Spleen (tissue), 11 donors: ENCODE results near the gene ATP2C2. TPM values are rescaled to one million over a fixed set of nuclear protein-coding genes. Genes with fewer than 3 reads are reported as not detected.

ENCODE experiments used
- DNase-seq: peaks from one replicate; pipeline ENCODE4 v3.0.0-alpha.2; 2020
- H3K27ac ChIP-seq, 8 donors: fragments of 200-600 bp; sonication (generic) in 7 of 8; 1 replicate in 4 of 8; 2 replicates in 4 of 8; pipeline versions ENCODE4 v1.5.0 to v1.8.0; 2016 to 2021; ENCODE audit warnings: inconsistent platforms in 4 of 8, mild to moderate bottlenecking in 4 of 8, moderate library complexity in 1 of 8
- H3K27me3 ChIP-seq, 7 donors: fragments of 200-600 bp; sonication (generic) in 6 of 7; replicated peaks in 1 of 7; 1 replicate in 4 of 7; 2 replicates in 3 of 7; pipeline versions ENCODE4 v1.5.0 to v1.8.0; 2016 to 2021; ENCODE audit warnings: inconsistent platforms in 3 of 7, mild to moderate bottlenecking in 1 of 7
- H3K36me3 ChIP-seq, 6 donors: fragments of 200-600 bp; sonication (generic) in 5 of 6; 1 replicate in 4 of 6; 2 replicates in 2 of 6; pipeline versions ENCODE4 v1.5.0 to v1.8.0; 2016 to 2021; ENCODE audit warnings: inconsistent platforms in 2 of 6
- H3K4me1 ChIP-seq, 6 donors: fragments of 200-600 bp; sonication (generic) in 5 of 6; 1 replicate in 3 of 6; 2 replicates in 3 of 6; pipeline versions ENCODE4 v1.5.0 to v1.8.0; 2016 to 2021; ENCODE audit warnings: inconsistent platforms in 3 of 6
- H3K4me3 ChIP-seq, 8 donors: fragments of 200-600 bp; sonication (generic) in 7 of 8; 1 replicate in 4 of 8; 2 replicates in 4 of 8; pipeline versions ENCODE4 v1.5.0 to v1.8.0; 2016 to 2021; ENCODE audit warnings: inconsistent platforms in 4 of 8, mild to moderate bottlenecking in 4 of 8, moderate library complexity in 2 of 8
- H3K9me3 ChIP-seq, 8 donors: fragments of 200-600 bp; sonication (generic) in 7 of 8; 1 replicate in 4 of 8; 2 replicates in 4 of 8; pipeline versions ENCODE4 v1.5.0 to v1.8.0; 2016 to 2021; ENCODE audit warnings: inconsistent platforms in 4 of 8
- POLR2A ChIP-seq, 3 donors: fragments of 450-650 bp; IDR thresholded peaks; one replicate each; pipeline ENCODE4 v1.5.1; 2017; ENCODE audit warnings: antibody characterized with exemption in 3 of 3, mild to moderate bottlenecking in 1 of 3
- POLR2AphosphoS5 ChIP-seq, 3 donors: sonication (generic); formaldehyde crosslinking; IDR thresholded peaks; one replicate each; pipeline ENCODE4 v1.5.1; 2017; ENCODE audit warnings: antibody characterized with exemption in 3 of 3
- whole genome bisulfite sequencing, 5 donors: extraction: QIAGEN DNeasy Blood & Tissue Kit in 3 of 5; methylation state at CpG; one replicate each; pipeline versions ENCODE4 v1.1.5 to v1.1.7; 2013 to 2018; 5-methylcytosine and 5-hydroxymethylcytosine counted together
- intact Hi-C: fragments of 100-400 bp; cut with DNase I; formaldehyde crosslinking; loops from one replicate; pipeline ENCODE4 v1.15.0; 2023; ENCODE audit warnings: low total_unique reads
- polyA plus RNA-seq, 3 donors: library from polyadenylated mRNA; stranded (reverse); fragments of 200-250 nt; gene quantifications; one replicate each; pipeline ENCODE4 v1.2.1, GENCODE V29; 2013
- total RNA-seq, 7 donors: library from RNA; depleted of rRNA in 3 of 7; stranded (reverse); fragments of >200 nt in 3 of 7; fragmentation: NEBNext Ultra II Directional in 4 of 7; extraction: Animal tissue kit (Norgen Biotek cat#: 25700) in 4 of 7; gene quantifications; one replicate each; pipeline versions ENCODE4 v1.1.0 to v1.2.1, GENCODE V29; 2016 to 2021
- TF ChIP-seq, protein P1 (sequence below), 11 experiments: fragments of 200-600 bp in 7 of 11; fragments of 450-650 bp in 4 of 11; sonication (generic) in 4 of 11; IDR thresholded peaks in 8 of 11; conservative IDR thresholded peaks in 3 of 11; 1 replicate in 7 of 11; 2 replicates in 4 of 11; pipeline versions ENCODE4 v1.4.0 to v1.8.0; 2016 to 2021; ENCODE audit warnings: antibody characterized with exemption in 11 of 11, inconsistent platforms in 4 of 11, mild to moderate bottlenecking in 1 of 11
- donor health status: healthy with polysubstance abuse.
- donor health status: DM: no; HTN: no; CAD: no; lungs with moderate emphysema.
- donor health status: DM: no; HTN: no; CAD: no.
- donor health status: Bipolar disorder and iron deficiency.
- donor health status: healthy.
- donor health status: DM: no; HTN: no; CAD: no.
- donor health status: DM: yes; HTN: yes; CAD: no.

Gene ATP2C2
- total and polyA plus RNA-seq, 10 donors: 0.09 to 8.1 (median 1.2) TPM

DNA sequence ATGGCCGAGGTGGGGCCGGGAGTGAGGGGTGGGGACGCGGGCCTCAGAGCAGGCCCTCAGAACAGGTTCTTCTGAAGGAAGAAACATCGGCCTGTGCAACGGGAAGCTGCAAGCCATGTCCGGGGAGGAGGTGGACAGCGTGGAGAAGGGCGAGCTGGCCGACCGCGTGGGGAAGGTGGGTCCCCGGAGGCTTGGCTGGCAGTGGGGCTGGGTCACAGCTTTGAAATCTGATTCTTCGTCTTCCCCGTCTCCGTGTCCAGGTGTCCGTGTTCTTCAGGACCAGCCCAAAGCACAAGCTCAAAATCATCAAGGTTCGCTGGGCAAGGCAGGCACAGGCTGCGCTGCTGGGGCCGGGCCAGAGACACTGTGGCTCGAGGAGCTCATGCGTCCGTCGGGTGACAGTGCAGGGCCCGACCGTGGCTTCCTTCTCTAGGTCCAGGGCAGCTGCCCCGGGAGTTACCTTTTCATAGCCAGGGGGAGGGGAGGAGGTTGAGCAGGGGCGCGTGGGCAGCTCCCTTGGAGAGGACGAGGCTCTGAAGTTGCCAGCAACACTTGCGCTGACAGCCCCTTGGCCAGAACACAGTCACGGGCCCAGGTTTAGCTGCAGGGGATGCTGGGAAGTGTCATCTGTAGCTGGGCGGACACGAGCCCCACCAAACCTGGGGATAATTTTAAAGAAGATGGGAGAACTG is 84.9 kb downstream of the ATP2C2 start:
- H3K9me3 ChIP-seq: no peaks in the 10 kb centered on the region
- no peak overlapping the region for H3K4me3 ChIP-seq
- H3K4me1 ChIP-seq: no peaks in the 10 kb centered on the region
- no peak for TF ChIP-seq POLR2AphosphoS5 (IDR thresholded peaks at IDR 0.05)
- peaks cover 0 to 5% (median 0%) of the 10 kb centered on the region in 7 donors for H3K27me3 ChIP-seq
- peak; percentile 48 for DNase-seq
- no peak overlapping the region for H3K27ac ChIP-seq
- intact Hi-C loops: no loop called here
- H3K36me3 ChIP-seq: peaks cover 0 to 22% (median 0%) of the 10 kb centered on the region in 6 donors
- 80 to 90% (median 85%) methylated on average over 27 to 34 of the region's 34 CpGs for WGBS, 5 donors

- H3K9me3 ChIP-seq: no peaks in the 10 kb centered on the region
- peaks cover 0 to 5% (median 0%) of the 10 kb centered on the region in 7 donors for H3K27me3 ChIP-seq
- no peak overlapping the region for H3K27ac ChIP-seq
- H3K4me1 ChIP-seq: no peaks in the 10 kb centered on the region
- DNase-seq: peak; percentile 62
- no peak for TF ChIP-seq POLR2AphosphoS5 (IDR thresholded peaks at IDR 0.05)
- peaks cover 0 to 18% (median 0%) of the 10 kb centered on the region in 6 donors for H3K36me3 ChIP-seq
- H3K4me3 ChIP-seq: no peak overlapping the region
- WGBS, 5 donors: 87 to 95% (median 92%) methylated on average over 13 of the region's 13 CpGs
- intact Hi-C loops: no loop called here
These were observed 86.3 kb downstream of the ATP2C2 start for GRCh38 chr16:84454611-84455010.

GRCh38 chr16:84455031-84455430 is 86.7 kb downstream of the ATP2C2 start:
- WGBS, 5 donors: 85 to 96% (median 94%) methylated on average over 9 of the region's 9 CpGs
- Histone ChIP-seq H3K9me3 (no peaks in the 10 kb centered on the region), H3K27ac (no peak overlapping the region), H3K4me3 (no peak overlapping the region), H3K36me3 (peaks cover 0 to 16% (median 0%) of the 10 kb centered on the region in 6 donors), H3K27me3 (peaks cover 0 to 5% (median 0%) of the 10 kb centered on the region in 7 donors), H3K4me1 (no peaks in the 10 kb centered on the region)
- TF ChIP-seq POLR2A (IDR thresholded peaks at IDR 0.05): no peak
- no peak for TF ChIP-seq POLR2AphosphoS5 (IDR thresholded peaks at IDR 0.05)
- TF ChIP-seq, protein P1, sequence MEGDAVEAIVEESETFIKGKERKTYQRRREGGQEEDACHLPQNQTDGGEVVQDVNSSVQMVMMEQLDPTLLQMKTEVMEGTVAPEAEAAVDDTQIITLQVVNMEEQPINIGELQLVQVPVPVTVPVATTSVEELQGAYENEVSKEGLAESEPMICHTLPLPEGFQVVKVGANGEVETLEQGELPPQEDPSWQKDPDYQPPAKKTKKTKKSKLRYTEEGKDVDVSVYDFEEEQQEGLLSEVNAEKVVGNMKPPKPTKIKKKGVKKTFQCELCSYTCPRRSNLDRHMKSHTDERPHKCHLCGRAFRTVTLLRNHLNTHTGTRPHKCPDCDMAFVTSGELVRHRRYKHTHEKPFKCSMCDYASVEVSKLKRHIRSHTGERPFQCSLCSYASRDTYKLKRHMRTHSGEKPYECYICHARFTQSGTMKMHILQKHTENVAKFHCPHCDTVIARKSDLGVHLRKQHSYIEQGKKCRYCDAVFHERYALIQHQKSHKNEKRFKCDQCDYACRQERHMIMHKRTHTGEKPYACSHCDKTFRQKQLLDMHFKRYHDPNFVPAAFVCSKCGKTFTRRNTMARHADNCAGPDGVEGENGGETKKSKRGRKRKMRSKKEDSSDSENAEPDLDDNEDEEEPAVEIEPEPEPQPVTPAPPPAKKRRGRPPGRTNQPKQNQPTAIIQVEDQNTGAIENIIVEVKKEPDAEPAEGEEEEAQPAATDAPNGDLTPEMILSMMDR (IDR thresholded peaks at IDR 0.05 in 8 of 11, conservative IDR thresholded peaks at IDR 0.05 in 3 of 11): no peak
- peak; percentile 19 for DNase-seq
- intact Hi-C loops: no loop called here

DNA sequence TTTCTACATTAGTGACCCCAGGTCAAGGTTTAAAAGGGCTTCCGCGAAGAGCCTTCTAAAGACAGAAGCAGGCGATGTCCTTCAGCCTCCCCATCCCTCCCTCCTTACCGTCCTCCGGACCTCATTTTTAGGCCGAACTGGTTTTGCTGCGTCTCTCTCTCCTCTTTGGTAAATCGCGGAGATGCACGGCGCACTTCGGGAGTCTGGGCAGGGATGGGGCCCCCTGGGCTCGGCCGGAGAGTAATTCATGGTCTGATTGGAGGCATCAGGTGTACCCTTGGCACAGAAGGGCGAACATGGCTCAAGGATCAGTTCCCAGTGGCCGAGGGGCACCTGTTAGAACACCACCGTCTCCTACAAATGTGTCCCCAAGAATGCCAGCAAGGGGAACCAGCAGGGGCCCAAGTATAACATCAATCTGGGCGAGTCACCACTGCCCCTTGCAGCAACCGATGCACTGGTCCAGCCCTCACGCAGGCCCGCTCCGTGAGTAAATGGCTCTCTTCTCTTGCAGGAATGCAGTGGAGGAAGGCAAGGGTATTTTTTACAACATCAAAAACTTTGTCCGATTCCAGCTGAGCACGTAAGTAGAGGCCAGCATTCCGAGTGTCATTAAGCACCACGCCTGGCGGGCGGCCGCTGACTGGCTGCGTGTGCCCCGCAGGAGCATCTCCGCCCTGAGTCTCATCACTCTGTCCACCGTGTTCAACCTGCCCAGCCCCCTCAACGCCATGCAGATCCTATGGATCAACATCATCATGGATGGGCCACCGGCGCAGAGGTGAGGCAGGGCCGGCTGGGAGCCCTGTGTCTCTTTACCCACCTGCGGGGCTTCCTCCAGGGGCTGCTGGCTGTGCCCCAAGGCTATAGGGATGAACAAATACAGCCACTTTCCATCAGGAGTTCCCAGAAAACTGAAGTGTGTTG is 90.5 kb downstream of the ATP2C2 start:
- peak; percentile 39 for DNase-seq
- 94 to 96% (median 94%) methylated on average over 29 to 38 of the region's 38 CpGs for WGBS, 5 donors
- Histone ChIP-seq H3K4me1 (peaks cover 0 to 10% (median 3%) of the 10 kb centered on the region in 6 donors), H3K27ac (no peak overlapping the region), H3K9me3 (no peaks in the 10 kb centered on the region), H3K27me3 (no peaks in the 10 kb centered on the region), H3K4me3 (no peak overlapping the region), H3K36me3 (peaks cover 0 to 49% (median 0%) of the 10 kb centered on the region in 6 donors)
- intact Hi-C loops: no loop called here
- TF ChIP-seq, protein P1 (IDR thresholded peaks at IDR 0.05 in 8 of 11, conservative IDR thresholded peaks at IDR 0.05 in 3 of 11): no peak
- no peak for TF ChIP-seq POLR2A (IDR thresholded peaks at IDR 0.05)
- no peak for TF ChIP-seq POLR2AphosphoS5 (IDR thresholded peaks at IDR 0.05)

- WGBS, 5 donors: 90 to 100% (median 94%) methylated on average over 2 of the region's 2 CpGs
- H3K9me3 ChIP-seq: no peaks in the 10 kb centered on the region
- DNase-seq: no peak
- H3K4me3 ChIP-seq: no peak overlapping the region
- H3K27me3 ChIP-seq: no peaks in the 10 kb centered on the region
- no peak overlapping the region for H3K27ac ChIP-seq
- intact Hi-C loops: no loop called here
- peaks cover 0 to 10% (median 3%) of the 10 kb centered on the region in 6 donors for H3K4me1 ChIP-seq
- H3K36me3 ChIP-seq: peaks cover 0 to 56% (median 0%) of the 10 kb centered on the region in 6 donors
- TF ChIP-seq, protein P1 (IDR thresholded peaks at IDR 0.05 in 8 of 11, conservative IDR thresholded peaks at IDR 0.05 in 3 of 11): no peak
- no peak for TF ChIP-seq POLR2AphosphoS5 (IDR thresholded peaks at IDR 0.05)
- no peak for TF ChIP-seq POLR2A (IDR thresholded peaks at IDR 0.05)
These were observed 91.2 kb downstream of the ATP2C2 start for GRCh38 chr16:84459533-84459894.
